ENCODE measurements around the gene GTPBP8.
"Not testable (repeated sequence)": the region's sequence is repeated elsewhere in the genome, so short reads cannot be mapped to it uniquely, and the experiment has no call there.

Gene GTPBP8

DNA sequence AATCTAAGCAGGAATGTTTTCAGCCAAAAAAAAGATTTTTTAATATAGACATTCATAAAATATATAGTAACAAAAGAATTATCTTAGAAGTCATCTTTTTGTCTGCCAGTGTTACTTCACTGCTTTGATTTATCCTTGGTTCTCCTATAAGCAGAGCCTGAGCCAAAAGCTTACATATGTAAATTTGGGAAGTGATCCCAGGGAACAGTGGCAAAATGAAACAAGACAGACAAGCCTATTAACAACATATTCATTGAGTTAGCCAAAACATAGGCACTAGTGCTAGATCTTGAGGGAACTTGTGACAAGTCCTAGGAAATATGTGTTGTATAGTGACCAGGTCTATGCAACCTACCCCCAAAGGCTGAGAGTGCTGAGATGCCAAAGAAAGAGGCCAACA, 11.3 kb downstream of the GTPBP8 start:
- DNase-seq = no peak

GRCh38 chr3:113002679-113003078, 11.9 kb downstream of the GTPBP8 start:
- no peak for DNase-seq

DNA sequence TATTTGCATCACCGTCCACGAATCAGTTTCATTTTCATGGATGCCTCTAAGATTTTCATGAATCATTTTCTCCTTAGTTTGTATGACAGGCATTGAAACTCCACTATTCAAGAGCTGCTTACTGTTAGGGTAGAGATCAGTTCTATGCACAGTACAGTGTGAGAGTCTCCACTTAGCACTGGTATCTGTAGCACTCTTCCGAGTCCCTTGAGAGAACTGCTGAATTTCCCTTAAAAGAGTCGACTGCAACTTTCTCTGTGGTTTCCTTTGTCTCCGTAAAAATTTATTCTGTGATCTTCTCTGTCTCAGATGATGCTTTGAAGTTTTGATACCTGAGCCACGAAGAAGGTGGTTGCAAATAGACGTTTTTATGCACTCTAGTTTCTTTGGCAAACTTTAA, 14.8 kb downstream of the GTPBP8 start:
- DNase-seq = no peak

- no peak for DNase-seq
Observed at GRCh38 chr3:113006359-113007056, 15.7 kb downstream of the GTPBP8 start.

DNA sequence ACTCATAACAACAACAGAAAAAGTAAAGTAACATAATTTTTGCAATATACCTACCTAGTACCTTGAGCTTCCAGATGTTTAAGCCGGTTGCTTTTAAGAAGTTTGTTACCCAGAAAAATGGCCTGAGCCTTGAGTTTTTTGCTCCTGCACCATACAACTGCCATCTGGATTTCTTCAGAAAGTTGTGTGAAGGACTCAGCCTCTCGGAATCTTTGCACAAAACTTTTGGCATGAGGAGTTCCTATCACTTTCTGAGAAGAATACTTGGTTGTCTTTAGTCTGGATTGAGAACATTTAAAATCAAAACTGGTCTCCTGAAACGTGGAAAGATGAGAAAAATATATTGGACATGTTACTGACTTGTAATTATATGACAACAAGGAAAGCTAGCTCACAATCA, 17.3 kb downstream of the GTPBP8 start:
- no peak for DNase-seq

GRCh38 chr3:113013593-113013992, 22.8 kb downstream of the GTPBP8 start:
- DNase-seq = no peak

GRCh38 chr3:113018536-113019181, 27.9 kb downstream of the GTPBP8 start:
- DNase-seq = no peak

DNA sequence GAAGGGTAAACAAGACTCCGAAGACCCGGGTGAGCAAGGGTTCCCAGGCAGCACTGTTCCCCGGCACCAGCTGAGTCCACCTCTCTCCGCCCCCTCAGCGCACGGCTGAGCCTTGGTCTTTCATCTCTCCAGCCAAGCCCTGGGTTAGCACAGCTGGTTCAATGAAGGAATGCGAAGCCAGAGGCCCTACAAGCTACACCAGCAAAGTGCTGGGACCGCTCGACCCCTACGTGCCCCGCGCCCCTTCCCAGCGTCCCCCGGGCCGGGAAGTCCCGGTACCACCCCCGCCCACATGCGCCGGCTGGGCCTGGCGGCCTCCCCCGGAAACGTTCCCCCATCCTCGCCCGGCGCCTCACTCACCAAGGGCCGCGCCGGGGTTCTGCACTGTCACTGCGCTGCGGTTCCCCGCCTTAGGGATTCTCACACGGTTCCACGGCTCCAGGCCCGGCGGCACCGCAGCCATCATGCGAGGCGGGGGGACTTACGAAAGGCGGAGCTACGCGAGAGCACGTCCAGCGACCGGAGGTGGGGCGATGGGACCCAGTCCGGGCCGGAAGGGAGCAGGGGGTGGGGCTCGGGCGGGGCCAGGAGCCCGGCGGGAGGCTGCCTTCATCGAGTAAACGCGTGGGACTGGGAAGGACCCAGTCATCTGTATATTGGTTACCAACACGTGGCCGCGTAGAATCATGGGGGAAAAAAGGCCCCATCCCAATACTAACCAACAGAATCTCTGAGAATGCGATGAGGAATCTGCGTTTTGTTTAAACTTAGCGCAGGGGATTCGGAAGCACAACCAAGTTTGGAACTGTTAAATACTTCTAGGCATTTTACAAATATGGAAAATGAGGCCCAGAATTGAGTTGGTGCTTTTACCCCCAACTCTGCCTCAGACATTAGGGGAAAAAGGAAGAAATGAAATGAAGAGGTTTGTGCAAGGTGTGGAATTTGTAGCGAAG, 28.7 kb downstream of the GTPBP8 start:
- peak; percentile 52 for DNase-seq

- no peak for DNase-seq
Observed at GRCh38 chr3:113021471-113021870, 30.7 kb downstream of the GTPBP8 start.

GRCh38 chr3:113034011-113034410, 43.2 kb downstream of the GTPBP8 start:
- DNase-seq = no peak

- DNase-seq = no peak
Observed at GRCh38 chr3:113035387-113035982, 44.7 kb downstream of the GTPBP8 start.

DNA sequence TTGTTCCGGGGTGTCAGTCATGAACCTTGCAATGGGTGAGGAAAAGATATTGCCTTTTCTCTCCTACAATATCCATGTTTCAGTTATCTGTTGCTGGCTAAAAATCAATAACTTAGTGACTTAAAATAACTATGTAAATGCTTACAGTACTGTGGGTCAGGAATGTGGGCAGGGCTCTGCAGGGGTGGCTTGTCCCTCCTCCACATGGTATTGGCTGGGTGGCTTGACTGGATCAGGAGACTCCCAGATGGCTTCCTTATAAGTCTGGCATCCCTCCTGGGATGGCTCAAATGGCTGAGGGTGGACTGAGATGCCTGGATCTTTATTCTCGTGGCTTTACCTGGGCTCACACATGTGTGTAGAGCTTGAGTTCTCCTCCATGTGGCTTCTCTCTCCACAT, 47.5 kb downstream of the GTPBP8 start:
- DNase-seq = no peak

- DNase-seq = no peak
Observed at GRCh38 chr3:113039546-113039945, 48.8 kb downstream of the GTPBP8 start.

DNA sequence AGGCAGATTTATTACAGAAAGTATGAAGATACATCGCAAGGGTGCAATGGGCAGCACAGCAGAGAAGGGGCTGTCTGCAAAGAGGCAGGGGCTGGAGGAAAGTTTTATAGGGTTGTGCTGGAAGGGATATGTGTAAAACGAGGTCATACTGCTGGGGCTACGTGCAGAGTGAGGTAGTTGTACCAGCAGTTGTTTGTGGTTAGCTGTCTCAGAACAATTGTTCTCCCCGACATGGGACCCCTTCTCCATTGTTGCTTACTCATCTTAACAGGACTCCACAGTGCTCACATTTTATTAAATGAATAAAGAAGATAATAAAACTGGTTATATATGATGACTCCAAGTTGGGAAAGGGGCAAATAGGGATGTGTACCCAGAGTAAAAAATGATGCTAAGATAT, 49.4 kb downstream of the GTPBP8 start:
- no peak for DNase-seq

GRCh38 chr3:113043686-113044085, 52.9 kb downstream of the GTPBP8 start:
- DNase-seq = no peak

GRCh38 chr3:113046186-113046965, 55.6 kb downstream of the GTPBP8 start:
- not testable (repeated sequence) for DNase-seq

DNA sequence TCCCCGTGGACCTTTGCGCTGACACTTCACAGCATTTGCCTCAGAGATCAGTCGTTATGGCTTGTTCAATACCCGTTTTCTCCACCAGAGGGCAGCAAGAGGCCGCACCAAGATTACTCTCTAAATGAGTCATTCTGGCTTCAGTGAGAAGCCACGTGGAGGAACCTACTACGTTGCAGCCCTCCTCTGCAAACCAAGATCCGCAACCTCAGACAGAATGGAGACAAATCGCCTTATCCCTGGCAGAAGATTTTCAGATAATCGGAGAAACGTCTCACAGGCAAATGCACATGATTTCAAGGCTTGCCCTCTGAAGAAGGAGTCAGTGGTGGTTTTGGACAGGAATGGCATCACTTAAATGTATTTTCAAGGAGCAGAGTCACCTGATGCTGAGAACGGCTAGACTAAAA, 60.5 kb downstream of the GTPBP8 start:
- DNase-seq = peak; percentile 20
